Ovary (tissue), 3 donors: ENCODE measurements around the gene TFDP1.

ENCODE experiments used
- CTCF ChIP-seq, 3 donors: fragments of 450-650 bp in 2 of 3; fragments of 200-600 bp in 1 of 3; IDR thresholded peaks; one replicate each; pipeline versions ENCODE4 v1.5.1 to v1.8.0; 2016 to 2022; ENCODE audit warnings: antibody characterized with exemption in 3 of 3, mild to moderate bottlenecking in 1 of 3
- POLR2A ChIP-seq: fragments of 450-650 bp; IDR thresholded peaks from one replicate; pipeline ENCODE4 v1.6.1; 2017; ENCODE audit warnings: antibody characterized with exemption, mild to moderate bottlenecking, moderate library complexity
- donor health status: DM: no; HTN: no; CAD: no.

- no peak for TF ChIP-seq CTCF (IDR thresholded peaks at IDR 0.05)
- TF ChIP-seq POLR2A, result no peak
These were observed 63.7 kb downstream of the TFDP1 start for GRCh38 chr13:113648216-113648610.
